CMK (cell line): ENCODE results near the gene PREX1.

Experiments used
- DNase-seq: peaks from one replicate; pipeline ENCODE4 v3.0.0-alpha.2; 2010; ENCODE audit warnings: low read depth

Gene PREX1

GRCh38 chr20:48809673-48810072 is 18.1 kb downstream of the PREX1 start:
- no peak for DNase-seq

GRCh38 chr20:48808382-48809034 is 19.3 kb downstream of the PREX1 start:
- DNase-seq, result no peak

- DNase-seq, result no peak
Measured at GRCh38 chr20:48807586-48808381, 20.0 kb downstream of the PREX1 start.

- DNase-seq, result no peak
Measured at GRCh38 chr20:48807051-48807450, 20.7 kb downstream of the PREX1 start.

GRCh38 chr20:48805716-48806115 is 22.1 kb downstream of the PREX1 start:
- no peak for DNase-seq

- no peak for DNase-seq
Measured at GRCh38 chr20:48805286-48805685, 22.5 kb downstream of the PREX1 start.

- no peak for DNase-seq
Measured at GRCh38 chr20:48804300-48804980, 23.4 kb downstream of the PREX1 start.

- DNase-seq, result no peak
Measured at GRCh38 chr20:48803176-48804053, 24.4 kb downstream of the PREX1 start.

GRCh38 chr20:48802647-48803046 is 25.2 kb downstream of the PREX1 start:
- no peak for DNase-seq

GRCh38 chr20:48802216-48802615 is 25.6 kb downstream of the PREX1 start:
- DNase-seq, result no peak

GRCh38 chr20:48801197-48801596 is 26.6 kb downstream of the PREX1 start:
- DNase-seq, result no peak

- DNase-seq, result peak; percentile 95
Measured at GRCh38 chr20:48800177-48800576, 27.6 kb downstream of the PREX1 start.

- peak; percentile 93 for DNase-seq
Measured at GRCh38 chr20:48799328-48800105, 28.3 kb downstream of the PREX1 start.

GRCh38 chr20:48797850-48798747 is 29.7 kb downstream of the PREX1 start:
- no peak for DNase-seq

- DNase-seq, result no peak
Measured at GRCh38 chr20:48797275-48797825, 30.4 kb downstream of the PREX1 start.

- DNase-seq, result no peak
Measured at GRCh38 chr20:48795732-48796131, 32.1 kb downstream of the PREX1 start.

GRCh38 chr20:48794816-48795457 is 32.9 kb downstream of the PREX1 start:
- no peak for DNase-seq

- DNase-seq, result peak; percentile 55
Measured at GRCh38 chr20:48794360-48794759, 33.4 kb downstream of the PREX1 start.

GRCh38 chr20:48793776-48794175 is 34.0 kb downstream of the PREX1 start:
- no peak for DNase-seq
